HG03378 (cell line): ENCODE results near the gene RNU5D-1.
"Not testable (repeated sequence)": the region's sequence is repeated elsewhere in the genome, so short reads cannot be mapped to it uniquely, and the experiment has no call there.

Experiments
- ATAC-seq: cut with Tn5 transposase; IDR thresholded peaks from one replicate; pipeline ENCODE4 v1.9.1; 2021; ENCODE audit warnings: mild to moderate bottlenecking, moderate library complexity; ENCODE audit not compliant: unreplicated experiment

The RNU5D-1 gene

DNA sequence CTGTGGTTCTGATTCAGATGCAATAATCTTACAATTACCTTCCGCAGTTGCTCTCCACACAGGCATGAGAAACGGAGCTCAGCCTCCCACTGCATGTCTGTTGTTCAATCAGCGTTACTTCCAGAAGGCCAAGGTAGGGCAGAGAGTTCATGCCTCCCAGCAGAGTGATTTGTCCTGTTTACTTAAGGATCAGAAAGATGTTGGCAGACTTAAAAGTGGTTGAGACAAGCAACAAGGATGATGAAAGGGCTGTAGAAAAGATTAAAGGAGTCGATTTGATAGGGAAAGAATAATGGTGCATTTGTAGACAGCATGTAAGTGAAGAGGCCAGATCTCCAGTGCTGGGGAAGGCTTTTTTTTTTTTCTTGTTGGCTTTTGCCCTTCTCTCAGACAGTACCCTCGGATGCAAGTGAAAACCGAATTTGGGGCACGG, 29.8 kb downstream of the RNU5D-1 start:
- ATAC-seq, result no peak

- no peak for ATAC-seq
Observed at GRCh38 chr1:44700573-44700972, 30.4 kb downstream of the RNU5D-1 start.

GRCh38 chr1:44699375-44699774, 31.6 kb downstream of the RNU5D-1 start:
- not testable (repeated sequence) for ATAC-seq

- ATAC-seq, result no peak
Observed at GRCh38 chr1:44698138-44698537, 32.8 kb downstream of the RNU5D-1 start.

- no peak for ATAC-seq
Observed at GRCh38 chr1:44696789-44697345, 34.1 kb downstream of the RNU5D-1 start.

DNA sequence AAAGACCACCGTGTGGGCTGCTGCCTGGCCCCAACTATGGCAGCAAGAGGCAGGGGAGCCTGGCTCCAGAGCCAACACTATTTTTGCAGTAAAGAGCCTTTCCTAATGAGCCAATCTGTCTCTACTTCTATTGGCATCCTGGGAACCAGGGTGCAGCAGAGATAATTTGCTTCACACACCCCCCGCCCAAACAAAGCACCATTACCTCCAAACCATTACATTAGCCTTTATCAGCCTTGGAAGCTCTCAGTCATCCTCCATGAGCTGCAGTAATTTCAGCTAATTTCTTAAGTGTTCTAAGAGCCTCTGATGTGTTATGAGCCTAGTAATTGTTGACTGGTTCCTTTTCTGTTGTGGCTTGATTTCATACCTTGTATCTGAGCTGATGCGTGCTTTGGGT, 34.9 kb downstream of the RNU5D-1 start:
- ATAC-seq, result no peak

GRCh38 chr1:44695671-44696070, 35.3 kb downstream of the RNU5D-1 start:
- ATAC-seq, result no peak

DNA sequence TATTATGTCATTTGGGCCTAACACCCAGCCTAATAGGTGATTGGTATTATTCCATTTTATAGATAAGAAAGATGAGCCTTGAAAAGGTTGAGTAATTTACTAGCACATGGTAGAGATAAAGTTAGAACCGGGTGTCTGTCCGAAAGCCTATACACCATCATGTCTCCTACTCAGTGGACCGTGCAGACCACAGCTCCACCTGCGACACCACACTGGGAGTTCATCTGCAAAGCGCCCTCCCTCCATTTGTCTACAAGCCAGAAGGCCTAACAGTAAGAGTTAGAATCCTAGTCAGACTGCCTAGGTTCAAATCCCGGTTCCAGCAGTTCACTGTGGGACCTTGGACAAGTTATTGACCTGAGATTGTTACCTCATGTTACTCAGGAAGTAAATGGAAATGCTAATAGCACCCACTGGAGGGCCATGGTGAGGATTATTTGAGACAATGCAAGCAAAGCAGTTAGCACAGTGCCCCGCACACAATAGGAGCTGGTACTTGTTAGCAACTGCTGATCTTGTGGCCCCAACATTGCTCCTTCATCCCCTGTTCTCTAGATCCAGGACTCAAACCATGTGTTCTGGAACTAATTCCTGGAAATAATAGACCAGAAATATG, 36.0 kb downstream of the RNU5D-1 start:
- ATAC-seq, result peak; percentile 47

DNA sequence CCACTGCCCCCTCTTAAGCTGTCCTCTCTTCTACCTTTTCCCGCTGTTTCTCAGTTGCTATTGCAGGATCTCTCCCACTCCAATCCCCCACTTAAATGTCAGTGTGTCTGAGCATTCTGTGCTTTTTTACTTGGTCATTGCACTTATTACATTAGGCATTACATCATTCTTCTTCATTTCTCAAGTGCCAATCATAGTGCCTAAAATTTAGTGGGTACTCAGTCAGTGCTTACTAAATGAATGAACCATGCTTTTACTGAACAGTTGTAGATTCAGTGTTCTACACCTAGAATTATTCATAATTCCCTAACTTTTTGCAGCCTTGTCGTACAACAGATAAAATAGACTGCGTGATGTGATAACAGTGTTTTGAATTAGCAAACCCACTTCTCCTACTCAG, 37.1 kb downstream of the RNU5D-1 start:
- ATAC-seq, result no peak

GRCh38 chr1:44693159-44693558, 37.8 kb downstream of the RNU5D-1 start:
- no peak for ATAC-seq

DNA sequence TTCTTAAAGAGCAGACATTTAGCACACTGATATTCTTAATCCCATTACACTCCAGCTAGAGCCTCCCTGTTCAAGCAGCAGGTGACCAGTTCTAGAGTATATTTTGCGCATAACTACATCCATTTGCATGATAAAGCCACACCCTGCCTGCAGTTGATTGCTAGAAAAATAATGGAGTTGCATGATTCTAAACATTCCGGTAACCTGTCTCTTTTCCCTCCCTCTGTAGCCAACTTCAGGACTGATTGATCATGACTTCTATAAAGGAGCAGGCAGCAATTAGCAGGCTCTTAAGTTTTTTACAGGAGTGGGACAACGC, 41.6 kb downstream of the RNU5D-1 start:
- no peak for ATAC-seq

- ATAC-seq, result no peak
Observed at GRCh38 chr1:44688760-44689446, 42.1 kb downstream of the RNU5D-1 start.

DNA sequence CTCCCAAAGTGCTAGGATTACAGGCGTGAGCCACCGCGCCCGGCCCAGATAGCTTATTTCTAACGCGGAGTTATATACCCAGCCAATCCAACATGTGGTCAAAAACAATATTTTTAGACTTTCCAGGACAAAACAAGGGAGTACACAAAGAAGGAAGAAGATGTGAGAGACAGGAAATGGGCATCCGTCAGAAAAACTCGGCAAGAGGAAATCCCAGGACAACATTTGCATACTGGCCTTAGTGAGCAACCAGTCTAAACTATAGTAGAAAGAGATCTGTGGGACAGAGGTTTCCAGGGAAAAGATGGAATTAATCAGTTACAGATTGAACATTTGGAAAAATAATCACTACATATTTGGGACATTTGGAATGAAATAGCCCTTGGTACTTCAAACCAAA, 45.1 kb downstream of the RNU5D-1 start:
- ATAC-seq, result no peak

GRCh38 chr1:44685218-44685617, 45.8 kb downstream of the RNU5D-1 start:
- no peak for ATAC-seq

- ATAC-seq, result peak; percentile 72
Observed at GRCh38 chr1:44684525-44684924, 46.4 kb downstream of the RNU5D-1 start.

GRCh38 chr1:44682883-44683265, 48.1 kb downstream of the RNU5D-1 start:
- ATAC-seq, result no peak

DNA sequence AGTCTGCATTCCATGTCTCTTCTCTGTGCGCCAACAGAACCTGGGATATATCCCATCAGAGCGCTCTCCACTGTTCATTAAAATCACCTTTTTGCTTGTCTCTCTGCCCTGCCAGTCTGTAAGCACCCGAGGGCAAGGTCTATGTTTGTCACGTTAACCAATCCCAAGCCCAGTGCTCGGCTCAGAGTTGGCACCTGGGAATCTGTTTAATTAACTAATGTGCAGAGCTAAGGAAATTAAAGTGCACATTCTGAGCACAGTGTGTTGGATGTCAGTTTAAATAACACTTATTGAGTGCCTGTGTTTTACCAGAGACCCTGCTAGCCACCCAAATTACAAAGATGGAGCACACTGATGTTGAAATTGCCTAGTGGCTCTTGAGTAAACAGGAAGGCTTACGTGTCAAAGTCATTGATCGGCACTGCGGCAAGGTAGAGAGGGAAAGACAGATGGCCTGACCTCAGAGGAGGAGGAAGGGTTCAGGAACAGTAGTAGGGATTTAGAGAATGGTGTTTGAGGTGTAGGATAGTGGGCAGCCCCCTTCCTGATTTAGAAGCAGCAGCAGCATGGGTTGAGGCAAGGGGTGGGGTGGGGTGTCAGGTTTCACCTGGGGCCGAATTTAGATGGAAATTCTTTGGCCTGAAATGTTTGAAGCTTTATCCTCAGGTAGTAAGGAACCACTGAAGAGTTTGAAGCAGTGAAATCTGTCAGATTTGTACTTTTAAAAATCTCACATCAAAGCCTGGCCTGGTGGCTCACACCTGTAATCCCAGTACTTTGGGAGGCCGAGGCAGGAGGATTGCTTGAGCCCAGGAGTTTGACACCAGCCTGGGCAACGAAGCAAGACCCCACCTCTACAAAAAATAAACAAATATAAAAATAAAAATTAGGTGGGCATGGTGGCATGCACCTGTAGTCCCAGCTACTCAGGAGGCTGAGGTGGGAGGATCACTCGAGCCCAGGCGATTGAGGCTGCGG, 48.8 kb downstream of the RNU5D-1 start:
- ATAC-seq, result no peak
